ENCODE data around the gene OR1J4.
"Not testable (repeated sequence)": the region's sequence is repeated elsewhere in the genome, so short reads cannot be mapped to it uniquely, and the experiment has no call there.

The OR1J4 gene, protein sequence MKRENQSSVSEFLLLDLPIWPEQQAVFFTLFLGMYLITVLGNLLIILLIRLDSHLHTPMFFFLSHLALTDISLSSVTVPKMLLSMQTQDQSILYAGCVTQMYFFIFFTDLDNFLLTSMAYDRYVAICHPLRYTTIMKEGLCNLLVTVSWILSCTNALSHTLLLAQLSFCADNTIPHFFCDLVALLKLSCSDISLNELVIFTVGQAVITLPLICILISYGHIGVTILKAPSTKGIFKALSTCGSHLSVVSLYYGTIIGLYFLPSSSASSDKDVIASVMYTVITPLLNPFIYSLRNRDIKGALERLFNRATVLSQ

DNA sequence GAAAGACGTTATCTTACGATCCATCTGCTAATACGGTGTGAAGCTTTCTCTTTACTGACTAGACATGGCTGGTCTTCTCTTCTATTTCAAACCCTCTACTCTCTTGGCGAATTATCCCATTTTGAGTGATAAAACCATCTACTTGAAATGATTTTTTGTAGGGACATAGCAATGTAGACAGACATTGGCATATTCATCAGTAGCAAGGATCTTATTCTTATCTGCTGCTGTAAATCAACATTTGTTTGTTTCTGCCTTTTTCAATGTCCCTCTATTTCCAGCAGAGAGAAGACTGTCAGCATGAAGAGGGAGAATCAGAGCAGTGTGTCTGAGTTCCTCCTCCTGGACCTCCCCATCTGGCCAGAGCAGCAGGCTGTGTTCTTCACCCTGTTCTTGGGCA is at the start of gene OR1J4:
Gene OR1J4, plus strand, starts transcription at position 301 of the 400 bp plus-strand sequence. Its CDS starts 0 bp downstream, at position 301.
- no peak for DNase-seq

DNA sequence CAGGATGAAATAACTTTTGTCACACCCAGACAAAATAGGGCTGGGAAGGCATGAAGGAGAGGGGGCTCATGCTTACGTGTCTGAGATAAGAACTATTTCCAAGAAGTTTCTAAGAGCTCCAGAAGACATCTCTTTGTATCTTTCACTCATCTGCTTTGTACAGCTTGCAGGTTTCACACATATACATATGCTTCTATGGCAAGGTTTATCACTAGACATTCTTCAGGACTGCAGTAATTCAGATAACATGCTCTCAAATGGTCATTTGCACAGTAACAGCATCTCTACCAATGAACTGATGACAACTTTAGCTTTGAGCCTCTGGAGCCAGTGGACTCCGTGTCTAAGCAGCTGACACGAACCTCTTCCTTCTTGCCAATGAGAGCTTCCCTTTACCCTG is 44.4 kb upstream of the OR1J4 start:
- DNase-seq = no peak

DNA sequence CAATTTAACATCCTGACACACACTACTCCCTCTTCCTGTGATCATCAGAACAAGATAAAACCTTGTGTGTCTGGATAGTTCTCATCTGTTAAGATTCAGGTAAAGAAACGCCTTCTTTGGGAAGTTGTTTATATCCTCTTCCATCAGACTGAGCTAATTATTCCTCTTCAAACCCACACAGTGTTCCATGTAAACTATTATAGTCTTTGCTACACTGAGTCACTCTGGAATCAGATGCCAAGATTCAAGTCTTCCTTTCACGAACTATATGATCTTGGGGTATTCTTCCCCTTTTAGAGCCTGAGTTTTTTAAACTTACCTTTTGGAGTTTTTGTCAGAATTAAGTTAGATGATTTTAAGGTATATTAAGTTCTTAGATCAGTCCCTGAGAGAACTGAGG is 43.2 kb upstream of the OR1J4 start:
- DNase-seq = no peak

DNA sequence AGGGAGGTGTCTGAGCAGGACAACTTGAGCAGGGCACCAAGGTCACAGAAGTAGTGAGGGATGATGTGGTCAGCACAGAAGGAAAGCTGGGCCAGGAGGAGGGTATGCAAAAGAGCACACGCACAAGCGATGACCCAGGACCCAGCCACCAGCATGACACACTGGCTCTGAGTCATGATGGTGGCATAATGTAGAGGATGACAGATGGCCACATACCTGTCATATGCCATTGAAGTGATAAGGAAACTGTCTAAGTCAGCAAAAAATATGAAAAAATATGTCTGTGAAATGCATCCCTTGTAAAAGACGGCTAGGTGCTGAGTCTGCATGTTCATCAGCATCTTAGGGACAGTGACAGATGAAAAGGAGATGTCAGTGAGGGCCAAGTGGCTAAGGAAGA is 41.6 kb upstream of the OR1J4 start:
- no peak for DNase-seq

DNA sequence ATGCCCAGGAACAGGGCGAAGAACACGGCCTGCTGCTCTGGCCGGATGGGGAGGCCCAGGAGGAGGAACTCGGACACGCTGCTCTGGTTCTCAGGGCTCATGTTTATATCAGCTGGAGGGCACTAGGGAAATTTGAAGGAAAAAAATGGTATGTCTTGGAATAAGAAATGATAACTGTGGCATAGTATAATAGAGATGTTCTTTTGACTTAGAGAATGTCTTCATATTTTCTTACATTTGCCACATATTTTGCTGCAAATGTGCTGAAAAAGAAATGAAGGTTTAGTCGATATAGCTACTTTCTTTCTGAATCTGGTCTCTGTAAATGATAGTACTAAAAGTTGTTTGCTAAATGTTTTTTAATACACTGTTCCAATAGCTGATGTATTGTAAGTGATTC is 41.1 kb upstream of the OR1J4 start, which contains the start of gene OR1J1:
Gene OR1J1, minus strand, starts transcription at position 101 of the 400 bp plus-strand sequence. Its CDS starts 0 bp downstream, at position 101.
- no peak for DNase-seq

DNA sequence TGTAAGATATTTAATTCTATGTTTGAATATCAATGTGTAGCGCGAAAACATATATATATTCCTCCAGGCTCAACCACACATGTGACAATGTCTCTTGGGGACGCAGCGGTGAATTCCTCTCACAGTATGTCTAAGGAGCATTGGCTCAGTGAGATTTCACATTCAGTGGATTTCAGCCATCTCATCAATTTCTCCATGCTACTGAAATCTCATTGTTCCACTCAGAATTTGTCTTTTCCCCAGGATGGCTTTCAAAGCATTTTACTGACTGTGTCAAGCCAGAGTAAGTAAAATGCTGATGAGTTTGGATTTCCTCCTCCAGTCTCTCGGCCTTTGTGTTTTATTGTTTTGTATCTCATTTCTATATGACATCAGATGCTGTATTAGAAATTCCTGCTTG is 39.9 kb upstream of the OR1J4 start:
- no peak for DNase-seq

DNA sequence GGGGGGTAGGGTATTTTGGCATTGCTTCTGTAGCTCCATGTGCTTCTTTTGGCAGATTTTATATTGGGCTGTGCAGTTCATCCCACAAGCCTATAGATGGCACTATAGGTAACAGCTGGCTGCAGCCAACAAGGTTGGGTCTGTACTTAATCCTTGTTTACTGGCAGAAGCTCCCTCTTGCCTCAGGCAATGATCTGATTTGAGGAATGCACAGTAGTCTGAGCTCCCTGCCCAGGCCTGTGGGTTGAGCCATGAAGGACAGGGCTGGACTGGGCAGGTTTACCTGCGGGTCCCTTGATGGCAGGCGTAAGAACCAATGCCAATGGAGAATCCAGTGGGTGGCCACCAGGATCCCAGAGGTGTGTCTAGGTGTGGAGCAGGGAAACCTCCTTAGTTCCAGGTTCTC is 20.1 kb upstream of the OR1J4 start:
- DNase-seq = peak in 1 of 2 donors; percentile 38

DNA sequence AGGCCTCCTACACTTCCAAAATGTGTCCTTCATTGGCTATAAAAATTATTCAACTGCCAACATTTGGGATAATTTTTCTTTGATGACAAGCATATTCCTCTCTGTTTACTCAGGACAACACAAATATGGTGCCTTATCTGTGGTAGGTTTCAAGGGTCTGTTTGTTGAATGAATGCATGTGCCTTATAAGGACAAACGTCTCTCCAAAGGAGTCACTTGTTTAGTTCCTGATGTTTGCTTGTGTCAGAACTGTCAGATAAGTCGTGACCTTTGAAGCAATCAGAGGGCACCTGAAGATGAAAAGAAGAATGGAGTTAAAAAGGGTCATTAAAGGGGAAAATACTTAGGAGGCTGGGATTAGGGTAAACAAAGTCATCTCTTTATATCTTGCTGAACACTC is 12.0 kb upstream of the OR1J4 start:
- DNase-seq = no peak

DNA sequence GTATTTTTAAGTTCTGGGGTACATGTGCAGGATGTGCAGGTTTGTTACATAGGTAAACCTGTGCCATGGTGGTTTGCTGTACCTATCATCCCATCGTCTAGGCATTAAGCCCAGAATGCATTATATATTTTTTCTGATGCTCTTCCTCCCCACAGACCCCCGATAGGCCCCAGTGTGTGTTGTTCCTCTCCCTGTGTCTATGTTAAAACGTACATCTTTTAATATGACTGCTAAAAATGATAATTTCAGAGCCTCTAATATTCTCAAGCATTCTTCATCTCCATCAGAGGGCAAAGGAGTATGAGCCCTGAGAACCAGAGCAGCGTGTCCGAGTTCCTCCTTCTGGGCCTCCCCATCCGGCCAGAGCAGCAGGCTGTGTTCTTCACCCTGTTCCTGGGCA is 8.4 kb upstream of the OR1J4 start, which contains the start of gene OR1J2:
Gene OR1J2, plus strand, starts transcription at position 301 of the 400 bp plus-strand sequence. Its CDS starts 0 bp downstream, at position 301.
- DNase-seq = no peak

DNA sequence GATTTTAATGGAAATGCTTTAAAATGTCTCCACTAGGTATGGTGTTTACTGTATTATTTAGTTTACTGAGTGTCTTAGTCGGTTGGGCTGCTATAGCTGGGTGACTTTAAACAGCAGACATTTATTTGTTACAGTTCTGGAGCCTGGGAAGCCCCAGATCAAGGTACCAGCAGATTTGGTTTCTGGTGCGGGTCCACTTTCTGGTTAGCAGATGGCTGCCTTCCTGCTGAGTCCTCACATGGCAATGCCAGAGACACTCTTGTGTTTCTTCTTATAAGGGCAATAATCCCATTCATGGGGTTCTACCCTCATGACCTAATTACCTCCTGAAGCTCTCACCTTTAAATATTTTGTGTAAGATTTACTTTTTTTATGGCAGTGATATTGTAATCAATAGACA is 715 bp upstream of the OR1J4 start:
- DNase-seq = no peak

DNA sequence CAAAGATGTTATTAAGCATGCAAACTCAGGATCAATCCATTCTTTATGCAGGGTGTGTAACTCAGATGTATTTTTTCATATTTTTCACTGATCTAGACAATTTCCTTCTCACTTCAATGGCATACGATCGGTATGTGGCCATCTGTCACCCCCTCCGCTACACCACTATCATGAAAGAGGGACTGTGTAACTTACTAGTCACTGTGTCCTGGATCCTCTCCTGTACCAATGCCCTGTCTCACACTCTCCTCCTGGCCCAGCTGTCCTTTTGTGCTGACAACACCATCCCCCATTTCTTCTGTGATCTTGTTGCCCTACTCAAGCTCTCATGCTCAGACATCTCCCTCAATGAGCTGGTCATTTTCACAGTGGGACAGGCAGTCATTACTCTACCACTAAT is 435 bp downstream of the OR1J4 start:
- no peak for DNase-seq

DNA sequence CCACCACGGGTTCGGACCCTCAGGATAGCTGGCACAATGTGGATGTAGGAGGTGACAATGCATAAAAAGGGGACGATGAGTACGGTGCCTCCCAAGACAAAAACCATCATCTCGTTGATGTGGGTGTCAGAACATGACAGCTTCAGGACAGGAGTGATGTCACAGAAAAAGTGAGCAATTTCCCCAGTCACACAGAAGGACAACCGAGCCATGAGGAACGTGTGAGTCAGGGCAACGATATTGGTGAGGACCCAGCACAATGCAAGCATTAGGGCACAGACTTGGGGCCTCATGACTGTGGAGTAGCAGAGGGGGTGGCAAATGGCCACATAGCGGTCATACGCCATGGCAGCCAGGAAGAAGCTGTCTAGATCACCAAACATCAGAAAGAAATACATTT is 7.7 kb downstream of the OR1J4 start:
- no peak for DNase-seq

DNA sequence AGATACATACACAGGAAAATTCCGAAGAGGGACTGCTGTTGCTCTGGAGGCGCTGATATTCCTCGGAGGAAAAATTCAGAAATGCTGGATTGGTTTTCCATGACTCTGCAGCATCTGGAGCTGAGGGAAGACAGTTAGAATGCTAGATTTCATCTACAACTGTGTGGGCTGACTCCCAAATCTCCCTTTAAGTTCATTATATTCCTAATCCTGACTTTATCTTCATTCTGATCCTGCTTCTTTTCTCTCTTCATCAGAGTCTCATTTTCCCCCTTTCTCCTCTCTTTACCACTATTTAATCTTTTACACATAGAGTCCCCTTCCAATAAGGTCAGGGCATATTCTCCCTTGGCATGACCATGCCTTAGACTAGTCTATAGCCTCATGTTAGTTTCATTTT is 8.3 kb downstream of the OR1J4 start, which contains the start of gene OR1N1:
Gene OR1N1, minus strand, starts transcription at position 101 of the 400 bp plus-strand sequence. Its CDS starts 0 bp downstream, at position 101.
- no peak for DNase-seq

DNA sequence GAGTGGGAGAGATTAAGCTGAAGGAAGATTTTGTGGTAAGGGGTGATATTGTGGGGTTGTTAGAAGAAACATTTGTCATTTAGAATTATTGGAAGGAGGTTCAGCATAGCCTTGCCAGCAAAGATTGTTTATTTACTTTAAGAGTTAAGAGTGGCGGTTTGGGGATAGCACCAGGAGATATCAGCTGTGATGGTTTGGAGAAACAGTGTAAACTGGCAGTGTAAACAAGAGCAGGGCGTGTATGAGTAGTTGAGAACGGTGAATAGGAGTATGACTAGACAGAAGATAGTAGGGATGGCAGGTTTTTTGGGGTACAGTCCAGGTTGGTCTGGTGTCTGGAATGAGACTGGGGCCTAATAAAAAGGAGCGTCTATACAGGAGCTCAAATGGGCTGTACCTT is 12.2 kb downstream of the OR1J4 start:
- DNase-seq = not testable (repeated sequence)

DNA sequence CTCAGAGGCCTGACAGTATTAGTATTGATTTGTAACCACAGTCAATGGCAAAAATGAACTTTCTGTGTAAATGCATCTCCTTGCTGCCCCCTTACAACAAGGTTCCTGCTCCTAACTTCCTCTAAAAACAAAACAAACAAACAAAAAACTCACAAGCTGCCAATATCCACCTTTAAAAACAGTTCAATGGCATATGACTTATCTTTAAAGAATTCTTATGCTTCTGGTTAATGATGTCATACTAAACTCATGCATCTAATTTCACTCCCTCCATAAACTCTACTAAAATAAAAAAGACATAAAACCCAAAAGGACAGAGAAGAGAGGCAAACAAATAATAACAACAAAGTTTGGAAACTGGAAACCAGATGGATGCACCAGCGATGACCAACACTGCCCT is 17.2 kb downstream of the OR1J4 start:
- no peak for DNase-seq

DNA sequence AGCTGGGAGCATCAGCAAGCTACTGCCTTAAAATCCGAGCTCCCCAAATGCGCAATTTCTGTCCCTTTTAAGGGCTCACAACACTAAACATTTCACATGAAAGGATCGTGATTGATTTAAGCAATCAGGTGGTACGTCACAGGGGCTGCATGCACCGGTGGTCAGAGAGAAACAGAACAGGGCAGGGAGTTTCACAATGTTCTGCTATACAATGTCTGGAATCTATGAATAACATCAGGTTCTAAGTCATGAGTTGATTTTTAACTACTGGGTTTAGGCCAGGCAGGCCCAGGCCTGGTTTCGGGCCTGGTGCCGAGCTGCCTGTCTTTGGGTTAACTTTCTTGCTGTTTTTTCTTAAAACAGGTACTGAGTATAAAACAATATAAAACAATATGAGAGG is 18.1 kb downstream of the OR1J4 start:
- not testable (repeated sequence) for DNase-seq

DNA sequence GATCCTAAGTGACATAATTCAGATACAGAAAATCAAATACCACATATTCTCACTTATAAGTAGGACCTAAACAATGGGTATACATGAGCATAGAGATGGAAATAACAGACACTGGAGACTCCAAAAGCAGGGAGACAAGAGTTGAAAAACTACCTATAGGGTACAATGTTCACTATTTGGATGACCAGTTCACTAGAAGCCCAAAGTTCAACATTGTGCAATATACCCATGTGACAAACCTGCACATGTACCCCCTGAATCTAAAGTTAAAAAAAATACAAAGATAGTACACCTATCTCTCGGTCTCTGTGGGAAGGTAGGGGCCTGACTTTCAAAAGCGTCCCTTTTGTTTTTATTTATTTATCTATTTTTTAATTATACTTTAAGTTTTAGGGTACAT is 19.8 kb downstream of the OR1J4 start:
- no peak for DNase-seq

DNA sequence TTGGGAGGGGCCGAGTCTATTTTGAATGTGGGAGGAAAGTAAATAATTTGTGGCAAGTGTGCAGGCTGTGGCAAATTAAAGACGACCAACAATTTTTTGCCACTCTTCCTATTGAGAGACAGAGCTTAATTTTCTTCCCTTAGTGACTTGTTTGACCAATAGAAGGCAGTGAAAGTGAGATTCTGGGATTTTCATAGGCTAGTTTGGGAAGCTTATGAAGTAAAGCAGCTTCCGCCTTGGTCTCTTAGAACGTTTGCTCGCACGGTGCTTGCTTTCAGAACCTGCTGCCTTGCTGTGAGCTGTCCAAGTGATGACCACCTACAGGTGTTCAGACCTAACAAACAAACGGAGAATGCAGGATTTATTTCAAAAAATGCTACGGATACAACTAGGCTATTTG is 27.3 kb downstream of the OR1J4 start:
- DNase-seq = no peak

DNA sequence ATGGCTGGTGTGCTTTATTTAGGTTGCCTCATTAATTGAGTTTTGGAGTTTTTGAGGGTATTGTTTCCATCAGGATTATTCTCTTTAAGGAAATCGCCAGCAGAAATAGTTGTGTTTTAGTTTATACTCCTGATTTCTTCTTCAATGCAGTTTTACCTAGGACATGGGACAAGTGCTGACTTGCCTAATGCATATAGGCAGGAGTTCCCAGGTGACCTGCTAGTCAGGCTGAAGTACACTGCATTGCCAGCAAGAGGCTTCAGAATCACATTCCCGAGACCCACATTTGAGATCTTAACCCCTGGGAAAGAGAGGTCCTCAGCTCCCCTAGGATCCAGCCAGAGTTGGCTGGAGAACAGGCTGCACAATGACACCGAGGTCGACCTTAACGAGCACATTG is 32.4 kb downstream of the OR1J4 start:
- DNase-seq = no peak

DNA sequence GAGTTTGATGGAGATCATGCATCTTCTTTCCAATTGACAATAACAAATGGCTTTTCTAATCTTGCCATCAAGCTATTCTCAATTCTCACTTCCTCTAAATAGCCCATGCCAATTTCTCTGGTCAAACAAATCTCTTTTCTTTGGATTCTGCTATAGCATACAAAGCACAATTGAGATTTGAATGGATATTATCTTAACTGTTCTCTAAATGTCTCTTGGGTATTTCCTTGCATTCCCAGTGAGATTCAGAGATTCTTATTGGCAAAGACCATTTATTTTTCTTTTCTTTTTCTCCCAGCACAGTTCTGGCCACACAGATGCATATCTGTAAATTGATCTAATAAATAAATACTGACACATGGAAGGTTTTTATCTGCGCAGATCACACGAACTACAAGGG is 33.9 kb downstream of the OR1J4 start, which contains the start of gene OR1N2:
Gene OR1N2, plus strand, starts transcription at position 301 of the 400 bp plus-strand sequence. CDS start 100 bp downstream, outside the sequence.
- DNase-seq = no peak

DNA sequence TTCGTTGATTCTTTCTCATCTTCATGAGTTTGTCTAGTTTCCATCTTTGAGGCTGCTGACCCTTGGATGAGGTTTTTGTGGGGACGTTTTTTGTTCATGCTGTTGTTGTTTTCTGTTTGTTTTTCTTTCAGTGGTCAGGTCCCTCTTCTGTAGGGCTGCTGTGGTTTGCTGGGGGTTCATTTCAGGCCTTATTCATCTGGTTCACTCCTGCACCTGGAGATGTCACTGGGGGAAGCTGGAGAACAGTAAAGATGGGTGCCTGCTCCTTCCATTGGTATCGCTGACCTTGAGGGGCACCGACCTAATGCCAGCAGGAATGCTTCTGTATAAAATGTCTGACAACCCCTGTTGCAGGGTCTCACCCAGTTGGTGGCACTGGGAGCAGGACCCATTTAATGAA is 42.5 kb downstream of the OR1J4 start:
- no peak for DNase-seq

DNA sequence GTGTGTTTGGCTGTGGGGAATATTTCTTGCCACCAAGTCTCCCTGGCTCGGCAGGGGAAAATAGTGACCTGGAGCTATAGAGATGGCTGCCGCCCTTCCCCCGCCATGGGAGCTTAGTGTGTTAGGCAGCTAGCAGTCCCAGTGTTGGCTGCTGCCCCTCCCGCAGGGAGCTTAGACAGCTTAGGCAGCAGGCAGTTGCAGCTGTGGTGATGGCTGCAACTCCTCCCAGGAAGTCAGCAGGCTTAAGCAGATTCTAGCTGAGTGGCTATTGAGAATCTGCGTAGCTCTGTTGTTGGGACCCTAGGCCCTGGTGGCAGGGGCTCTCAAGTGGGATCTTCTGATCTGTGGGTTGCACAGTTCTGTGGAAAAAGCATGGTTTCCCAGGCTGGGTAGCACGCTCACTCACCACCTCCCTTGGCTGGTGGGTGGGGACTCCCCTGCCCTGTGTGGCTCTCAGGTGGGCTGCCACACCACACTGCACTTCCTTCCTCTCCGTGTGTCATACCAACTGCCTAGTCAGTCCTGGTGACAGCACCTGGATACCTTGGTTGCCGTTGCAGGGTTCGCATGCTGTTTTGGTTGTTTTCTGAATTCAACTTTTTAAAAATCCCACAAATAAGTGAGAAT is 43.3 kb downstream of the OR1J4 start:
- DNase-seq = no peak

DNA sequence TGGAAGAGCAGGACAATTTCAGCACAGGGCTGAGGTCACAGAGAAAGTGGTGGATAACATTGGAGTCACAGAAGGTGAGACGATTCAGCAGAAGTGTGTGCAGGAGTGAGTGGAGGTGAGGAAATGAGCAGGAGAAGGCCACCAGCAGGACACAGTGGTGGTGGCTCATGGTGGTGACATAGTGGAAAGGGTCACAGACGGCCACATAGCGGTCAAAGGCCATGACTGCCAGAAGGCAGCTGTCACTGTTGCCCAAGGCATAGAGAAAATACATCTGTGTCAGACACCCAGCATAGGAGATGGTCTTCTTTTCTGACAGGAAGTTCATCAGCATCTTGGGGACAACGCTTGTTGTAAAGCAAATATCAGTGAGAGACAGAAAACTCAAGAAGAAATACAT is 49.0 kb downstream of the OR1J4 start:
- DNase-seq = no peak

Measured in CD4-positive, alpha-beta T cell treated with Interferon alpha-2 for 1 hour (primary cell).